Measurements from ENCODE around the gene ADAMTS13.
"Not testable (repeated sequence)": the region's sequence is repeated elsewhere in the genome, so short reads cannot be mapped to it uniquely, and the experiment has no call there.

The ADAMTS13 gene

DNA sequence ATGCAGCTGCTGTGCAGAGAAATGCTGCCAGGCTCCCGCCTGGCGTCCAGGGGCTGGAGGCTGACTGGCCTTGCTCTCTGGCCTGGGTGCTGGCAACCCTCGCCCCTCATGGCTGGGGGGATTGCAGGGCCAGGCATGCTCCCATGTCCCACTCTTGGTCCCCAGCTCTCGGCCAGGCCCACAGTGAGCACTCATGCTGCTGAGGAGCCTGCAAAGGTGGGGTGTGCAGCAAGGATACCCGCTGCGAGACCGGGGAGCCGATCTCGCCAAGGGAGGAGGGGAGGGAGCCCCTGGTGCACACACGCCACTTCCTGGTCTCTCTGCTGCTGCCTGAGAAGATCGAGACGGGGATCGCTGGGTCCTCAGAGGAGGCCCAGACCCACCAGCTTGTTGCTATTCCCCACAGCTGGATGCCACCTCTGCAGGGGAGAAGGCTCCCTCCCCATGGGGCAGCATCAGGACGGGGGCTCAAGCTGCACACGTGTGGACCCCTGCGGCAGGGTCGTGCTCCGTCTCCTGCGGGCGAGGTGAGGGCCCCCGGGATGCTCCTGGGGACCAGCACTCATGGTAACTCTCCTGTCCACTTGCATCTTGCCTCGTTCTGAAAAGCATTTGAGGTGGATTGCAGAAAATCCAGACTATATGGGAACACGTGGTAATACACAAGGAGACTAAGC, 23.3 kb downstream of the ADAMTS13 start:
- no peaks in the 10 kb centered on the region for H3K9me3 ChIP-seq (ENCODE audit: insufficient read depth, low read length)
- no peaks in the 10 kb centered on the region for H3K36me3 ChIP-seq (ENCODE audit: low read length)
- no peaks in the 10 kb centered on the region for H3K9me2 ChIP-seq (replicated peaks; ENCODE audit: insufficient read depth, low read length)
- H3K4me2 ChIP-seq (ENCODE audit: low read depth, low read length, poor library complexity, severe bottlenecking) = no peak overlapping the region
- H3K9ac ChIP-seq (ENCODE audit: low read length) = no peak overlapping the region
- TF ChIP-seq, protein P1, sequence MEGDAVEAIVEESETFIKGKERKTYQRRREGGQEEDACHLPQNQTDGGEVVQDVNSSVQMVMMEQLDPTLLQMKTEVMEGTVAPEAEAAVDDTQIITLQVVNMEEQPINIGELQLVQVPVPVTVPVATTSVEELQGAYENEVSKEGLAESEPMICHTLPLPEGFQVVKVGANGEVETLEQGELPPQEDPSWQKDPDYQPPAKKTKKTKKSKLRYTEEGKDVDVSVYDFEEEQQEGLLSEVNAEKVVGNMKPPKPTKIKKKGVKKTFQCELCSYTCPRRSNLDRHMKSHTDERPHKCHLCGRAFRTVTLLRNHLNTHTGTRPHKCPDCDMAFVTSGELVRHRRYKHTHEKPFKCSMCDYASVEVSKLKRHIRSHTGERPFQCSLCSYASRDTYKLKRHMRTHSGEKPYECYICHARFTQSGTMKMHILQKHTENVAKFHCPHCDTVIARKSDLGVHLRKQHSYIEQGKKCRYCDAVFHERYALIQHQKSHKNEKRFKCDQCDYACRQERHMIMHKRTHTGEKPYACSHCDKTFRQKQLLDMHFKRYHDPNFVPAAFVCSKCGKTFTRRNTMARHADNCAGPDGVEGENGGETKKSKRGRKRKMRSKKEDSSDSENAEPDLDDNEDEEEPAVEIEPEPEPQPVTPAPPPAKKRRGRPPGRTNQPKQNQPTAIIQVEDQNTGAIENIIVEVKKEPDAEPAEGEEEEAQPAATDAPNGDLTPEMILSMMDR (IDR thresholded peaks at IDR 0.05; ENCODE audit: insufficient read depth, low read length, poor library complexity, severe bottlenecking) = no peak
- TF ChIP-seq EZH2phosphoT487 (conservative IDR thresholded peaks at IDR 0.05; ENCODE audit: low read length) = no peak
- H3K4me3 ChIP-seq (ENCODE audit: insufficient read depth, low read length, poor library complexity, severe bottlenecking) = no peak overlapping the region
- no peak overlapping the region for H2AFZ ChIP-seq (ENCODE audit: low read depth, low read length, severe bottlenecking)
- H3F3A ChIP-seq (ENCODE audit: insufficient read depth) = no peaks in the 10 kb centered on the region
- no peaks in the 10 kb centered on the region for H3K79me2 ChIP-seq (ENCODE audit: insufficient read depth, low read length)
- H3K27me3 ChIP-seq (ENCODE audit: low read length) = no peaks in the 10 kb centered on the region
- H4K20me1 ChIP-seq (ENCODE audit: low read depth, low read length) = no peaks in the 10 kb centered on the region
- H3K27ac ChIP-seq (ENCODE audit: low read depth, low read length) = no peak overlapping the region

DNA sequence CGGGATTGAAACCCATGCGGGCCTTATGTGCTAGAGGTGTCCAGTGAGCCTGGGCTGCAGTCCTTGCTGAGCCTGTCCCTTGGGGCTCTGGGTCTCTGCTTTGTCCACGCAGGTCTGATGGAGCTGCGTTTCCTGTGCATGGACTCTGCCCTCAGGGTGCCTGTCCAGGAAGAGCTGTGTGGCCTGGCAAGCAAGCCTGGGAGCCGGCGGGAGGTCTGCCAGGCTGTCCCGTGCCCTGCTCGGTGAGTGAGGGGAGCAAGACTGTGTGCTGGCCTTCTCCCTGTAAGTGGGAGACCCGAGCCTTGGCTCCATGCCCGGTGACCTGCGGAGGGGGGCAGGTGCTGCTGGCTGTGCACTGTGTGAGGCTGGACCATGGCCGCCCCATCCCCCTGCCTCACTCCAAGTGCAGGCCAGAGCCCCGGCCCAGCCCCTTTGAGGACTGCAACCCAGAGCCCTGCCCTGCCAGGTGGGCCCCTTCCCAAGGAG, 26.4 kb downstream of the ADAMTS13 start:
- Histone ChIP-seq H3F3A (ENCODE audit: insufficient read depth) (no peaks in the 10 kb centered on the region), H3K9me2 (replicated peaks; ENCODE audit: insufficient read depth, low read length) (no peaks in the 10 kb centered on the region), H3K4me3 (ENCODE audit: insufficient read depth, low read length, poor library complexity, severe bottlenecking) (no peak overlapping the region), H3K9ac (ENCODE audit: low read length) (no peak overlapping the region), H3K27ac (ENCODE audit: low read depth, low read length) (no peak overlapping the region), H3K9me3 (ENCODE audit: insufficient read depth, low read length) (no peaks in the 10 kb centered on the region), H3K27me3 (ENCODE audit: low read length) (no peaks in the 10 kb centered on the region), H3K79me2 (ENCODE audit: insufficient read depth, low read length) (no peaks in the 10 kb centered on the region), H3K36me3 (ENCODE audit: low read length) (no peaks in the 10 kb centered on the region), H2AFZ (ENCODE audit: low read depth, low read length, severe bottlenecking) (no peak overlapping the region), H3K4me2 (ENCODE audit: low read depth, low read length, poor library complexity, severe bottlenecking) (no peak overlapping the region), H4K20me1 (ENCODE audit: low read depth, low read length) (no peaks in the 10 kb centered on the region)
- no peak for TF ChIP-seq EZH2phosphoT487 (conservative IDR thresholded peaks at IDR 0.05; ENCODE audit: low read length)
- TF ChIP-seq, protein P1 (IDR thresholded peaks at IDR 0.05; ENCODE audit: insufficient read depth, low read length, poor library complexity, severe bottlenecking) = no peak

DNA sequence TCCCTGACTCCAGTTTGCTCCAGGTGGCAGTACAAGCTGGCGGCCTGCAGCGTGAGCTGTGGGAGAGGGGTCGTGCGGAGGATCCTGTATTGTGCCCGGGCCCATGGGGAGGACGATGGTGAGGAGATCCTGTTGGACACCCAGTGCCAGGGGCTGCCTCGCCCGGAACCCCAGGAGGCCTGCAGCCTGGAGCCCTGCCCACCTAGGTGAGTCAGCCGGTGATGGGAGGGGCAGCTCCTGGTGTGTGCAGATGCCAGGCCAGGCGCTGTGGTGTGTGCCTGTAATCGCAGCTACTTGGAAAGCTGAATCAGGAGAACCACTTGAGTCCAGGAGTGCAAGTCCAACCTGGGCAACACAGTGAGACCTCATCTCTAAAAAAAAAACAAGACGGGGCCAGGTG, 27.6 kb downstream of the ADAMTS13 start:
- Histone ChIP-seq H3K36me3 (ENCODE audit: low read length) (no peaks in the 10 kb centered on the region), H3K9me2 (replicated peaks; ENCODE audit: insufficient read depth, low read length) (no peaks in the 10 kb centered on the region), H3K9me3 (ENCODE audit: insufficient read depth, low read length) (no peaks in the 10 kb centered on the region), H3K4me3 (ENCODE audit: insufficient read depth, low read length, poor library complexity, severe bottlenecking) (no peak overlapping the region), H2AFZ (ENCODE audit: low read depth, low read length, severe bottlenecking) (no peak overlapping the region), H3K9ac (ENCODE audit: low read length) (no peak overlapping the region), H3K79me2 (ENCODE audit: insufficient read depth, low read length) (no peaks in the 10 kb centered on the region), H3F3A (ENCODE audit: insufficient read depth) (no peaks in the 10 kb centered on the region), H3K27ac (ENCODE audit: low read depth, low read length) (no peak overlapping the region), H3K4me2 (ENCODE audit: low read depth, low read length, poor library complexity, severe bottlenecking) (no peak overlapping the region), H4K20me1 (ENCODE audit: low read depth, low read length) (no peaks in the 10 kb centered on the region), H3K27me3 (ENCODE audit: low read length) (no peaks in the 10 kb centered on the region)
- TF ChIP-seq EZH2phosphoT487 (conservative IDR thresholded peaks at IDR 0.05; ENCODE audit: low read length) = no peak
- TF ChIP-seq, protein P1 (IDR thresholded peaks at IDR 0.05; ENCODE audit: insufficient read depth, low read length, poor library complexity, severe bottlenecking) = no peak

DNA sequence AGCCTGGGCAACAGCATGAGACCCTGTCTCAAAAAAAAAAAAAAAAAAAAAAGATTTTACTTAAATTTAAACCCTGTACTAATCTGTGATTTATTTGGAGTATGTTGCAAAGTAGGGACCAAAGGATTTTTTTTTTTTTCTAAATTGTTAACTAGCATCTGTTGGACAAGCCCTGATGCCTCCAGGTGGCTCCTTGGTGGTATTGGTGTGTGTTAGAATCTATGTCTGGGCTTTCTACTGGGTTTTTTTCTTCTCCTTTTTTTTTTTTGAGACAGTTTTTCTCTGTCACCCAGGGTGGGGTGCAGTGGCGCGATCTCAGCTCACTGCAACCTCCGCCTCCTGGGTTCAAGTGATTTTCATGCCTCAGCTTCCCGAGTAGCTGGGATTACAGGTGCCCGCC, 29.7 kb downstream of the ADAMTS13 start:
- H3K36me3 ChIP-seq (ENCODE audit: low read length); H3K27me3 ChIP-seq (ENCODE audit: low read length); H3K79me2 ChIP-seq (ENCODE audit: insufficient read depth, low read length); H3K9me2 ChIP-seq (replicated peaks; ENCODE audit: insufficient read depth, low read length); H3K4me2 ChIP-seq (ENCODE audit: low read depth, low read length, poor library complexity, severe bottlenecking); H2AFZ ChIP-seq (ENCODE audit: low read depth, low read length, severe bottlenecking); H3K9ac ChIP-seq (ENCODE audit: low read length); H3K4me3 ChIP-seq (ENCODE audit: insufficient read depth, low read length, poor library complexity, severe bottlenecking); H3K9me3 ChIP-seq (ENCODE audit: insufficient read depth, low read length); H3F3A ChIP-seq (ENCODE audit: insufficient read depth); H4K20me1 ChIP-seq (ENCODE audit: low read depth, low read length); H3K27ac ChIP-seq (ENCODE audit: low read depth, low read length): not testable (repeated sequence)
